ENCODE measurements around the gene KCNC3. TPM values are rescaled to one million over a fixed set of nuclear protein-coding genes. Genes with fewer than 3 reads are reported as not detected.

The KCNC3 gene
- total RNA-seq (1 to 10 TPM; 1.6 to 2.0 TPM), total RNA-seq (0.07 to 5.3 (median 0.78) reads per million in 172 experiments)
- polyA plus RNA-seq (2013, experiment 1 of 2) = 1.5 TPM
- 2.4 TPM for polyA plus RNA-seq (2013, experiment 2 of 2)

GRCh38 chr19:50329146-50329925 lies at the start of gene KCNC3:
TSS of gene KCNC3 (minus strand) at chr19:50329377. CDS start at chr19:50329082, 295 bp downstream.
- peaks cover 81% of the 10 kb centered on the region for H3K4me1 Mint-ChIP-seq (ENCODE audit: low read depth)
- no peak within 1 kb of the TSS for H3K27ac ChIP-seq (ENCODE audit: low read depth in 1 of 2, low read length in 2 of 2)
- H3K36me3 ChIP-seq (ENCODE audit: insufficient read depth, low read length) = no peaks in the 10 kb centered on the region
- H3K9me3 Mint-ChIP-seq = no peaks in the 10 kb centered on the region
- peaks cover 62 to 63% of the 10 kb centered on the region in 2 experiments for H3K27me3 ChIP-seq (ENCODE audit: control insufficient read depth in 1 of 2, insufficient read depth in 2 of 2, low read length in 2 of 2)
- peaks cover 6 to 50% of the 10 kb centered on the region in 2 experiments for H3K9me3 ChIP-seq (ENCODE audit: control insufficient read depth in 1 of 2, insufficient read depth in 1 of 2, low read length in 2 of 2)
- H3K27ac Mint-ChIP-seq = peak within 1 kb of the TSS; percentile 83
- H3K4me3 Mint-ChIP-seq = peak within 1 kb of the TSS; percentile 87
- no peak for TF ChIP-seq CTCF (IDR thresholded peaks at IDR 0.05)
- intact Hi-C loops (cut with DNase I, micrococcal nuclease) = loop anchor here in 1 of 2 experiments (5.0 kb wide), 1 partner anchor 302 kb away; the partner anchor contains the start of genes VRK3 and ZNF473
- POLR2A ChIA-PET = interaction anchor here (1.5 to 1.7 kb wide), 2 partner anchors 28 to 475 kb away, joined by 5 to 15 read pairs; no protein-coding TSS in a partner anchor
- ATAC-seq (ENCODE audit: poor library complexity) (peak; percentile 60), DNase-seq (peak; percentile 79 to 96 (median 92))
- peak within 1 kb of the TSS; percentile 32 for H3K4me3 ChIP-seq (ENCODE audit: low read length)
- CTCF ChIA-PET = interaction anchor here (0.5 to 3.3 kb wide), 2 partner anchors 28 to 1327 kb away, joined by 3 to 10 read pairs; no protein-coding TSS in a partner anchor
- peaks cover 73% of the 10 kb centered on the region for H3K27me3 Mint-ChIP-seq
- peaks cover 84% of the 10 kb centered on the region for H3K4me1 ChIP-seq (ENCODE audit: insufficient read depth, low read length)
- H3K36me3 Mint-ChIP-seq (ENCODE audit: low read depth) = peaks cover 6% of the 10 kb centered on the region

GRCh38 chr19:50378863-50379236 lies 49.7 kb upstream of the KCNC3 start:
- no peak for ATAC-seq (ENCODE audit: poor library complexity)
- POLR2A ChIA-PET = interaction anchor here (0.5 kb wide), 1 partner anchor 98 kb away, joined by 3 read pairs; no protein-coding TSS in a partner anchor
- no peak for TF ChIP-seq CTCF (IDR thresholded peaks at IDR 0.05)
- no peak overlapping the region for H3K27ac ChIP-seq (ENCODE audit: low read depth in 1 of 2, low read length in 2 of 2)
- CTCF ChIA-PET = no interaction called here
- Mint-ChIP-seq H3K9me3 (no peaks in the 10 kb centered on the region), H3K36me3 (ENCODE audit: low read depth) (peaks cover 71% of the 10 kb centered on the region), H3K27me3 (peaks cover 5% of the 10 kb centered on the region), H3K4me1 (ENCODE audit: low read depth) (peaks cover 29% of the 10 kb centered on the region), H3K27ac (peak overlapping the region; percentile 9), H3K4me3 (peak overlapping the region; percentile 27)
- H3K4me3 ChIP-seq (ENCODE audit: low read length) = no peak overlapping the region
- no peaks in the 10 kb centered on the region for H3K27me3 ChIP-seq (ENCODE audit: control insufficient read depth in 1 of 2, insufficient read depth in 2 of 2, low read length in 2 of 2)
- no peak for DNase-seq
- peaks cover 58% of the 10 kb centered on the region for H3K36me3 ChIP-seq (ENCODE audit: insufficient read depth, low read length)
- no peaks in the 10 kb centered on the region for H3K9me3 ChIP-seq (ENCODE audit: control insufficient read depth in 1 of 2, insufficient read depth in 1 of 2, low read length in 2 of 2)
- peaks cover 30% of the 10 kb centered on the region for H3K4me1 ChIP-seq (ENCODE audit: insufficient read depth, low read length)
- intact Hi-C loops (cut with DNase I, micrococcal nuclease) = no loop called here

- ChIA-PET CTCF (no interaction called here), POLR2A (interaction anchor here (0.5 kb wide), 1 partner anchor 99 kb away, joined by 3 read pairs; no protein-coding TSS in a partner anchor)
- H3K27me3 ChIP-seq (ENCODE audit: control insufficient read depth in 1 of 2, insufficient read depth in 2 of 2, low read length in 2 of 2) = no peaks in the 10 kb centered on the region
- TF ChIP-seq CTCF (IDR thresholded peaks at IDR 0.05) = no peak
- peaks cover 58% of the 10 kb centered on the region for H3K36me3 ChIP-seq (ENCODE audit: insufficient read depth, low read length)
- H3K27ac ChIP-seq (ENCODE audit: low read depth in 1 of 2, low read length in 2 of 2) = no peak overlapping the region
- peak overlapping the region; percentile 99 for H3K27ac Mint-ChIP-seq
- peak in 1 of 14 experiments; percentile 40 for DNase-seq
- H3K27me3 Mint-ChIP-seq = no peaks in the 10 kb centered on the region
- H3K4me1 Mint-ChIP-seq (ENCODE audit: low read depth) = peaks cover 24% of the 10 kb centered on the region
- H3K9me3 Mint-ChIP-seq = no peaks in the 10 kb centered on the region
- intact Hi-C loops (cut with DNase I, micrococcal nuclease) = no loop called here
- H3K4me3 Mint-ChIP-seq = peak overlapping the region; percentile 98
- no peak for ATAC-seq (ENCODE audit: poor library complexity)
- H3K4me3 ChIP-seq (ENCODE audit: low read length) = no peak overlapping the region
- no peaks in the 10 kb centered on the region for H3K9me3 ChIP-seq (ENCODE audit: control insufficient read depth in 1 of 2, insufficient read depth in 1 of 2, low read length in 2 of 2)
- H3K36me3 Mint-ChIP-seq (ENCODE audit: low read depth) = peaks cover 66% of the 10 kb centered on the region
- peaks cover 25% of the 10 kb centered on the region for H3K4me1 ChIP-seq (ENCODE audit: insufficient read depth, low read length)
Observed at GRCh38 chr19:50378169-50378862, 49.1 kb upstream of the KCNC3 start.
